ENCODE results near the gene BORCS6.

The BORCS6 gene

GRCh38 chr17:8231701-8232100, 41.7 kb upstream of the BORCS6 start:
- H3K36me3 ChIP-seq (replicated peaks): peaks cover 42% of the 10 kb centered on the region
- no peak for DNase-seq
- H3K27me3 ChIP-seq (replicated peaks): no peaks in the 10 kb centered on the region
- H3K27ac ChIP-seq: no peak overlapping the region
- no peak overlapping the region for H3K4me3 ChIP-seq (ENCODE audit: low read depth, low read length)
- no peak for TF ChIP-seq CTCF (IDR thresholded peaks at IDR 0.05; ENCODE audit: low read depth, low read length, missing control alignments)
- in situ Hi-C loops (cut with HindIII; ENCODE audit: low pct_ligation_motif_present, low sequenced_read_pairs): no loop called here

DNA sequence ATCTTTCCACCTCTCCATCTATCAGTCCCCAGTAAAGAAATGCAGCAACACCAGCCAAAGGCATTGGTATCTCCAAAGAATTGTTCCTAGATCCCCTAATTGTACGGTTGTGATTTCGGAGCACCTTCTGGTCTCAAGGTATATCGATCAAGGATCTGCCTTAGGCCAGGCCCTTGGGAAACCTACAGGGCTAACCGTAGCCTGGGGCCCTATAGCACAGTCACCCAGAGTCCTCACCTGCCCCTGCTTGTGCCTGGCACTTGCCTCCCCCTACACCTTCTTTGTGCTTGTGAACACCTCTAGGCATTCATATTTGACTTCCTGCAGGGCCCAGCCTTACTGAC, 37.2 kb upstream of the BORCS6 start:
- peaks cover 17% of the 10 kb centered on the region for H3K36me3 ChIP-seq (replicated peaks)
- H3K4me3 ChIP-seq (ENCODE audit: low read depth, low read length): peak overlapping the region; percentile 51
- TF ChIP-seq CTCF (IDR thresholded peaks at IDR 0.05; ENCODE audit: low read depth, low read length, missing control alignments): no peak
- no peak for DNase-seq
- H3K27me3 ChIP-seq (replicated peaks): no peaks in the 10 kb centered on the region
- no peak overlapping the region for H3K27ac ChIP-seq
- in situ Hi-C loops (cut with HindIII; ENCODE audit: low pct_ligation_motif_present, low sequenced_read_pairs): no loop called here

GRCh38 chr17:8226536-8227237, 36.7 kb upstream of the BORCS6 start:
- H3K4me3 ChIP-seq (ENCODE audit: low read depth, low read length): peak overlapping the region; percentile 51
- no peaks in the 10 kb centered on the region for H3K27me3 ChIP-seq (replicated peaks)
- in situ Hi-C loops (cut with HindIII; ENCODE audit: low pct_ligation_motif_present, low sequenced_read_pairs): no loop called here
- peaks cover 11% of the 10 kb centered on the region for H3K36me3 ChIP-seq (replicated peaks)
- peak overlapping the region; percentile 43 for H3K27ac ChIP-seq
- peak; percentile 91 for DNase-seq
- TF ChIP-seq CTCF (IDR thresholded peaks at IDR 0.05; ENCODE audit: low read depth, low read length, missing control alignments): no peak

DNA sequence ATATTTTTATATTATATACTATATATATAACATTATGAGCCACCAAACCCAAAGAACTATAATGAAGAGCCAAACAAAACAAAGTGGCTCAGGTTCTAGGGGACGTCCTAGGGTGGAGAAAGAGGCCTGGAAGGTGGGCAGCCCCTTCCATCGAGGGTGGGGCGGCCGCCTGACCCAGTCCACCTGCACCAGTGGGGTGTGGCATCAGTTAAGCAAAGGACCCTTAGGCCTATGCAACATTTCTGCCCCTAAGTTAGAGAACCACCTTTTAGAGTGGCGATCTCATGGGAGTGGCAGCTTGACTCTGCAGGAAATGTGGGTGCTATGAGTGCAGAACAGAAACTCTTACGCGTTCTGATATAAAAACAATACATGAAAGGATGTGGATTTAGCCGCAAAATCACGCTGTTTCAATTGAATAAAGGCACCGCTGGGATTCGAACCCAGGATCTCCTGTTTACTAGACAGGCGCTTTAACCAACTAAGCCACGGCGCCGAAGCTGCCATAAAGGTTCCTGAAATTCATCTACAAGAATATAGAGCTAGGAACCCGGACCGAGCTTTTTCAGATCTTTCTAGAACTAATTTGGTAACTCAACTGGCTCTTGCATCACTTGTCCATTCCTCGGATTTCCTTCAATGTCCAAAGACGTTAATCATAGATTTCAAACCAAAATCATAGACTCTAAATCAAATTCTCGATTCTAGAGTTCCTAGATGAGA, 36.0 kb upstream of the BORCS6 start:
- in situ Hi-C loops (cut with HindIII; ENCODE audit: low pct_ligation_motif_present, low sequenced_read_pairs): no loop called here
- peak overlapping the region; percentile 51 for H3K4me3 ChIP-seq (ENCODE audit: low read depth, low read length)
- no peak for TF ChIP-seq CTCF (IDR thresholded peaks at IDR 0.05; ENCODE audit: low read depth, low read length, missing control alignments)
- peak; percentile 92 for DNase-seq
- H3K27ac ChIP-seq: peak overlapping the region; percentile 43
- peaks cover 8% of the 10 kb centered on the region for H3K36me3 ChIP-seq (replicated peaks)
- no peaks in the 10 kb centered on the region for H3K27me3 ChIP-seq (replicated peaks)

- DNase-seq: no peak
- H3K27ac ChIP-seq: no peak overlapping the region
- no peak overlapping the region for H3K4me3 ChIP-seq (ENCODE audit: low read depth, low read length)
- peaks cover 8% of the 10 kb centered on the region for H3K36me3 ChIP-seq (replicated peaks)
- no peak for TF ChIP-seq CTCF (IDR thresholded peaks at IDR 0.05; ENCODE audit: low read depth, low read length, missing control alignments)
- in situ Hi-C loops (cut with HindIII; ENCODE audit: low pct_ligation_motif_present, low sequenced_read_pairs): no loop called here
- no peaks in the 10 kb centered on the region for H3K27me3 ChIP-seq (replicated peaks)
These were observed 35.2 kb upstream of the BORCS6 start for GRCh38 chr17:8224891-8225812.

Measured in brain microvascular endothelial cell (primary cell).